ENCODE measurements around the gene PLEKHA8.

PLEKHA8 gene

GRCh38 chr7:30019960-30020359 is 8.3 kb upstream of the PLEKHA8 start:
- TF ChIP-seq REST (IDR thresholded peaks at IDR 0.05; ENCODE audit: insufficient read depth in 1 of 2, low read depth in 2 of 2, low read length in 2 of 2) (no peak), SIN3A (IDR thresholded peaks at IDR 0.05; ENCODE audit: borderline replicate concordance, insufficient read depth, low read length) (no peak), POLR2AphosphoS5 (IDR thresholded peaks at IDR 0.05; ENCODE audit: low read depth, low read length) (no peak)

GRCh38 chr7:30020535-30020934 is 7.7 kb upstream of the PLEKHA8 start:
- no peak for TF ChIP-seq FOXP2 (optimal IDR thresholded peaks at IDR 0.05; ENCODE audit: borderline replicate concordance, extremely low read depth, extremely low read length, insufficient read depth)

DNA sequence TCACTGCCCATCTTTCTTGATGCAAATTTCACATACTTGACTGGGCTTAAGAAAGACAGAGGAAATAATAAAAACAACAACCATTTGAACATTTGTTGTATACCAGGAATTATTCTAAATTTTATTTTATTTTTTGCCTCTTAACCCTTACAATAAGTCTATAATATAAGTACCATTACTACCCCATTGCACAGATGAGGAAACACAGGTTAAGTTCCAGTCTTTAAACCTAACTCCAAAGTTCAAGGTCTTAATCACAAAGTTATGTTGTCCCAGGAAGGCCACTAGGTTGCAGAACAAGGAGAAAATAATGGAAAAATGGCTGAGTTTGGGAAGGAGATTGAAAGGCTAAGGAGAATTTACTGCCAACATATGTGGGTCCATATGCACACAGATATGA is 5.2 kb upstream of the PLEKHA8 start:
- TF ChIP-seq POLR2AphosphoS5 (IDR thresholded peaks at IDR 0.05; ENCODE audit: low read depth, low read length) = no peak
- no peak for TF ChIP-seq FOXP2 (optimal IDR thresholded peaks at IDR 0.05; ENCODE audit: borderline replicate concordance, extremely low read depth, extremely low read length, insufficient read depth)
- no peak for TF ChIP-seq REST (IDR thresholded peaks at IDR 0.05; ENCODE audit: insufficient read depth in 1 of 2, low read depth in 2 of 2, low read length in 2 of 2)
- TF ChIP-seq TAF1 (IDR thresholded peaks at IDR 0.05; ENCODE audit: borderline replicate concordance, insufficient read depth, low read length) = no peak
- TF ChIP-seq SIN3A (IDR thresholded peaks at IDR 0.05; ENCODE audit: borderline replicate concordance, insufficient read depth, low read length) = no peak

GRCh38 chr7:30023524-30023923 is 4.7 kb upstream of the PLEKHA8 start:
- TF ChIP-seq TAF1 (IDR thresholded peaks at IDR 0.05; ENCODE audit: borderline replicate concordance, insufficient read depth, low read length) (no peak), REST (IDR thresholded peaks at IDR 0.05; ENCODE audit: insufficient read depth in 1 of 2, low read depth in 2 of 2, low read length in 2 of 2) (no peak), SIN3A (IDR thresholded peaks at IDR 0.05; ENCODE audit: borderline replicate concordance, insufficient read depth, low read length) (no peak), POLR2AphosphoS5 (IDR thresholded peaks at IDR 0.05; ENCODE audit: low read depth, low read length) (no peak), FOXP2 (optimal IDR thresholded peaks at IDR 0.05; ENCODE audit: borderline replicate concordance, extremely low read depth, extremely low read length, insufficient read depth) (no peak)

DNA sequence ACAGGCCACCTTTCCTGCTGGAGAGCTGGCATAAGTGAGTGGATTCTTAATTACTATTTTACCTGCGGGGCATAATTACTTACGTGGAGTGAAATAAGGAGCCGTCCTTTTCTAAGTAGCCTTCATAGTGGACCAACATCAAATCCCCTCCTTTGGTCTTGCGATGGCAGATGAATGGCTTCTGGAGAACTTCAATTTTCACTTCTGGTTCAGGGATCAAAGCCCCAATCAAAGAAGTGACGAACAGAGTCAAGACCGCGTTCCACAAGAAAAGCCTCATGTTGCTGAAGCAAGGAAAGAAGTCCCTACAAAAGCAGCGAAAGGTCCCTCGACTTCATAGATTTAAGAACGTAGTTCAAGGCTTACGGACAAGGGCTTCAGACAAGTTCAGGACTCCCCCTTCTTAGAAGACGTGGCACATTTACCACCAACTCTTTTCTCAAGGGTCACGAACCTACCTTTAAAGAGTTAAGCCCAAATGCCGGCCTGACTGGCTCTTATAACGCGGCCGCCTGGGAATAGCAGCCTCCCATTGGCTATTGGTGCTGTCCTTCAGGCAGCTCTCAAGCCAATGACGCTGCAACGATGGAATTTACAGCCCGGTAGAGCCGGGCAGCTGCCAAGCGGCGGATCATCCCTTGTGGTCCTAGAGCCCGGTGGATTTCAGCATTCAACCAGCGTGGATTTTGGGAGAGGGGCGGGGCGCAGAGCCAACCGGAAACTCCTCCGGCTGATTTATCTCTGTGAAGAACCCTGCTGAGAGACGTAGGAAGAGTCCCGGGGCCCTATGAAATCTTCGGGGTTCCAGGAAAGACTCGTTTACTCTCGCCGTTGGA is 1.8 kb upstream of the PLEKHA8 start, which contains the start of gene FKBP14:
Gene FKBP14, minus strand, starts transcription at position 474 of the 836 bp plus-strand sequence. Its CDS starts 194 bp downstream, at position 280.
- no peak for TF ChIP-seq REST (IDR thresholded peaks at IDR 0.05; ENCODE audit: insufficient read depth in 1 of 2, low read depth in 2 of 2, low read length in 2 of 2)
- no peak for TF ChIP-seq SIN3A (IDR thresholded peaks at IDR 0.05; ENCODE audit: borderline replicate concordance, insufficient read depth, low read length)
- TF ChIP-seq TAF1 (IDR thresholded peaks at IDR 0.05; ENCODE audit: borderline replicate concordance, insufficient read depth, low read length) = no peak
- no peak for TF ChIP-seq POLR2AphosphoS5 (IDR thresholded peaks at IDR 0.05; ENCODE audit: low read depth, low read length)
- TF ChIP-seq FOXP2 (optimal IDR thresholded peaks at IDR 0.05; ENCODE audit: borderline replicate concordance, extremely low read depth, extremely low read length, insufficient read depth) = no peak
